HG03175 (cell line): ENCODE results near the gene CARD9.
"Not testable (repeated sequence)": the region's sequence is repeated elsewhere in the genome, so short reads cannot be mapped to it uniquely, and the experiment has no call there.

Experiments
- ATAC-seq: cut with Tn5 transposase; IDR thresholded peaks from one replicate; pipeline ENCODE4 v1.9.1; 2021; ENCODE audit warnings: mild to moderate bottlenecking, moderate library complexity; ENCODE audit not compliant: unreplicated experiment

Gene CARD9

GRCh38 chr9:136326061-136326760 is 47.3 kb downstream of the CARD9 start:
- ATAC-seq = no peak

DNA sequence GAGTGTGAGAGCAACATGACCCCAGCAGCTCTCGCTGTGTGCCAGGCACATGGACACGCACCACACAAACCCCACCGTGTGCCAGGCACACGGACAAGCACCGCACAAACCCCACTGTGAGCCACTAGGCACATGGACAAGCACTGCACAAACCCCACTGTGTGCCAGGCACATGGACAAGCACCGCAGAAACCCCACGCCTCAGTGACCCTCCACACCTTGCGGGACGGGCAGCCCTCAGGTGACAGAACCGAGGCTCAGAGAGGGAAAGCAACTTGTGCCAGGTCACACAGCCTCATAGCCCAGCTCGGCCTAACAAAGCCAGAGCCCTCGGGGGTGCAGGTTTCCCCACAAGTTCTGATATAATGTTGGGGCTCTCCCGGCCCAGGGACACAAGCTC is 48.1 kb downstream of the CARD9 start:
- no peak for ATAC-seq

DNA sequence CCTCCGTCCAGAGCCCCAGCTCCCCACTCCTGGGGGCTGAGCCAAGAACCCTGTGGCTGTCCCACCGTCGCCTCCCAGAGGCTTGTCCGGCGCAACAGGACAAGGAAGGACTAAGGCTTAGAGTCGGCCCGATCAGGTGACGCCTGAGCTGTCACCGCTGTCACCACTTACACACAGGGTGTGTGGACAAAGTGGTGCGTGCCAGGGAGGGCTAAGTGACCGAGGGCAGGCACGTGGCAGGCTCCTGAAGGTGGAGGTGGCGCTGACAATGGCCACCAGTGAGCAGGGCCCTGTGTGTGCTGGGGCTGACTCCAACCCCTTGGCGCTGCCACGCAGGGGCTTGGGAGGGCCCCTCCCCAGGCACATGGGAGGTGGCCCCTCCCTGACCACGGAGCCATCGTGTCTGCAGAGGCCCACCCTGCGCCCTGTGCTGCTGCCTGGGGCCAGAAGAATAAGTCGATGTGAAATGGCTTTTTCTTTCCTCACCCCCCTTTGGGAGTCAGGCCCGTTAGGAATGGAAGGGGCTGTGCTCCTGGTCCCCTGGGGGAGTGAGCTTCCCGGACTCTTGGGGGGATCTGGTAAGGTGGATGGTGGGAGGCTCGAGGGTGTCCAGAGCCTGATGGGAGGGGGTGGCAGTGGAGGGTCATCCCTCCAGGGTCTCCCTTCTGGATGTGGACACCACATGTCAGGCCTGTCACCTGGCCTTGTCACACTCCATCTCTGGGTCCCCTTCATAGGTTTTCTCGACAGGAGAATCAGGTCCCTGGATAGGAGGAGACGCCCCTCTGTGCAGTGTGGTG is 48.8 kb downstream of the CARD9 start:
- ATAC-seq = no peak

- no peak for ATAC-seq
These were observed 50.1 kb downstream of the CARD9 start for GRCh38 chr9:136323371-136323789.

DNA sequence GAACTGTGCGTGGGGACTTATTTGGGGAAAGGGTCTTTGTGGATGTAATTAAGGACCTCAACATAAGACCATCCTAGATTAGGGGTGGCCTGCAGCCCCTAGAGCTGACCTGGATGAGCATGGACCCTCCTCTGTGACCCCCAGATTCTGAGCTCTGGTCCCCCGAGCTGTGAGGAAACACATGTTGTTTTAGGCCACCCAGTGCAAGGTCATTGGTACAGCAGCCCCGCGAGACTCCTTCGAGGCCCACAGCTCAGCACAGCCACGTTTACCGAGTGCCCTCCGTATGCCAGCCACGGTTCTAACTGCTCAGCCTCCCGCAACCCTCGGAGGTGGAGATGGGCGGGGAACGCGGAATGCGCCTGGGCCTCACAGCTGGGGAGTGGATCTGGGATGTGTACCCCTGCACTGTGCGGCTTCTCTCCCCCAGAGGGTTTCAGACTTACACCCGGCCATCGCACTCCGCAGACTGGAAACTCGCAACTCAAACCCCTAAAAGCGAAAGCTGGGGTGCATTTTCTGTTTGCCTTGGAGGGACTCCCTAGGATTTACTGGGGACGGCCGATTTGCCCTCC is 50.6 kb downstream of the CARD9 start:
- no peak for ATAC-seq

DNA sequence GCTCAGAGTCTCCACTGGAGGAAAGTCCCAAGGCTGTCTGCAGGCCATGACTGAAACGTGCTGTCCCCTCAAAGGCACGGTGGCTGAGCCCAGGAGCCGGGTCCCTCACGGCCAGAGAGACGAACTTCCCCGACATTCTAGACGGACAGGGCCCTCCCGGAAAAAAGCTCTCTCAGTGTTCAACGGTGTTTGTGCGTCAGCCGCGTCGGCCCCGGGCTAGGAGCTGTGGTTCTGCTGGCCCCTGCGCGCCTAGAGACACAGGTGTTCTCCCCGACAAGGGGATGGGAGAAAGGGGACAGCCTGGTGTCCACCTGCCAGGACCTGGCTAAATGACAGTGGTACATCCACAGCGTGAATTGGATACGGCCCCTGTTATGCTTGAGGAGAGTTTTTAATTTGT is 51.9 kb downstream of the CARD9 start:
- no peak for ATAC-seq

DNA sequence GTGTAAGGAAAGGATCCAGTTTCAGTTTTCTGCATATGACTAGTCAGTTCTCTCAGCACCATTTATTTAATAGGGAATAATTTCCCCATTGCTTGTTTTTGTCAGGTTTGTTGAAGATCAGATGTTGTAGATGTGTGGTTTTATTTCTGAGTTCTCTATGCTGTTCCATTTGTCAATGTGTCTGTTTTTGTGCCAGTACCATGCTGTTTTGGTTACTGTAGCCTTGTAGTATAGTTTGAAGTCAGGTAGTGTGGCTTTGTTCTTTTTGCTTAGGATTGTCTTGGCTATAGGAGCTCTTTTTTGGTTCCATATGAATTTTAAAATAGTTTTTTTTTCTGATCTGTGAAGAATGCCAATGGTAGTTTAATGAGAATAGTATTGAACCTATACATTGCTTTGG is 52.5 kb downstream of the CARD9 start:
- not testable (repeated sequence) for ATAC-seq

- not testable (repeated sequence) for ATAC-seq
These were observed 53.5 kb downstream of the CARD9 start for GRCh38 chr9:136319955-136320354.

- ATAC-seq = not testable (repeated sequence)
These were observed 54.2 kb downstream of the CARD9 start for GRCh38 chr9:136319244-136319643.

- no peak for ATAC-seq
These were observed 54.7 kb downstream of the CARD9 start for GRCh38 chr9:136318776-136319241.

GRCh38 chr9:136318111-136318775 is 55.2 kb downstream of the CARD9 start:
- no peak for ATAC-seq

- ATAC-seq = no peak
These were observed 55.8 kb downstream of the CARD9 start for GRCh38 chr9:136317695-136318094.

DNA sequence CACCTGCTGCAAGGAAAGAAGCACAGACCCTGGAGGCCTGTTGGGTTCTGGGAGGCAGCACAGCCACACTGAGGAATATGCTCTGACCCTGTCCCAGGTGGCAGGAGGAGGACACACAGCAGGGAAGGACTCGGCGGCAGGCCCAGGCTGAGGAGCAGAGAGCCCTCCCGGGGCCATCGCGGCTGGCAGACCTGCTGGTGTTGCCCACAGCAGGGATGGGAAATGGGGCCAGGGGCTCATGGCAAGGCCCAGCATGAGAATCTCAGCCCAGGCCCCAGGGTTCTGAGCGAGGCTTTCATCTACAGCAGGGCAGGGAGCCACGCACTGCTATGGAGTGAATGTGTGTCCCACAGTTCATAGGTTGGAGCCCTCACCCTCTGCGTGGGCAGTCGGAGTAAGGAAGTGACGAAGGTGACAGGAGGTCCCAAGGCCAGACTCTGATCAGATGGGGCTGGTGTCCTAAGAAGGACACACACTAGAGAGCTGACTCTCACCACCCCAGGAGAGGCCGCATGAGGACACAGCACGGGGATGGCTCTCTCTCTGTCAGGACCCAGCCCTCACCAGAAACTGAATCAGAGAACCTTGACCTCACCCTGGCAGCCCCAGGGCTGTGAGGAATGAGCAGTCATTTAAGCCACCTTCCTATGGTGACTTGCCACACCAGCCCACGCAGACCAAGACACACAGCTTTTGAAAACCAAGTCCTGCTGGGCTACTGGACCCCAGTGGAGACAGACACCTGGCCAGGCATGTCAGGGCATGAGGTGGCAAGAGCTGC is 56.4 kb downstream of the CARD9 start:
- ATAC-seq = no peak

- ATAC-seq = no peak
These were observed 57.2 kb downstream of the CARD9 start for GRCh38 chr9:136316271-136316751.

DNA sequence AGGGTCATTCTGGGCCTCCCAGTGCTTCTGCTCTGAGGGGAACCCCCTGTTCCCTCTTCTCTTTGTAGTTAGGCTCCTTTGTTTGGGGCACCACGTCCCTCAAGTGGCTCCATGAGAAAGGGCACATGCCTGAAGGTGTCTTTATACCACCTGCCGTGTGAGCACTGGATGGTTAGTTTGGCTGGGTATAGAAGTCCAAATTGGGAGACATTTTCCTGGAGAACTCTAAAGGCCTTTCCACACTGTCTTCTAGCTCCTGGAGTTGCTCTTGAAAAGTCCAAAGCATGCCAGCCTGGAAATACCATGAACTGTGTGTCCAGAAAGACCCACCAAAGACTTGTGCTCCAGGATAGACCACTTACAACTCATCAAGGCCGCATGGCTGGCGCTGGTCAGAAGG is 58.5 kb downstream of the CARD9 start:
- ATAC-seq = no peak

DNA sequence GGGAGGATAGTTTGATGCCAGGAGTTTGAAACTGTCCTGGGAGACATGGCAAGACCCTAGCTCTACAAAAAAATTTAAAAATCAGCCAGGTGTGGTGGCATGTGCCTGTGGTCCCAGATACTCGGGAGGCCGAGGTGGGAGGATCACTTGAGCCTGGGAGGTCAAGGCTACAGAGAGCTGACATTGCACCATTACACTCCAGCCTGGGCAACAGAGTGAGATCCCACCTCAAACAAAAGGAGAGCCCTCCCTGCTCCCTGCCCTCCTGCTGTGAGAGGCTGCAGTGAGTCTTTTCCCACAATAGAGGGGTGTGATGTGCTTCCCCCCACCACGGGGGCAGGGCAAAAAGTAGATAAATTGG is 59.4 kb downstream of the CARD9 start:
- ATAC-seq = no peak
